ENCODE results near the gene CYP8B1.

Gene CYP8B1

DNA sequence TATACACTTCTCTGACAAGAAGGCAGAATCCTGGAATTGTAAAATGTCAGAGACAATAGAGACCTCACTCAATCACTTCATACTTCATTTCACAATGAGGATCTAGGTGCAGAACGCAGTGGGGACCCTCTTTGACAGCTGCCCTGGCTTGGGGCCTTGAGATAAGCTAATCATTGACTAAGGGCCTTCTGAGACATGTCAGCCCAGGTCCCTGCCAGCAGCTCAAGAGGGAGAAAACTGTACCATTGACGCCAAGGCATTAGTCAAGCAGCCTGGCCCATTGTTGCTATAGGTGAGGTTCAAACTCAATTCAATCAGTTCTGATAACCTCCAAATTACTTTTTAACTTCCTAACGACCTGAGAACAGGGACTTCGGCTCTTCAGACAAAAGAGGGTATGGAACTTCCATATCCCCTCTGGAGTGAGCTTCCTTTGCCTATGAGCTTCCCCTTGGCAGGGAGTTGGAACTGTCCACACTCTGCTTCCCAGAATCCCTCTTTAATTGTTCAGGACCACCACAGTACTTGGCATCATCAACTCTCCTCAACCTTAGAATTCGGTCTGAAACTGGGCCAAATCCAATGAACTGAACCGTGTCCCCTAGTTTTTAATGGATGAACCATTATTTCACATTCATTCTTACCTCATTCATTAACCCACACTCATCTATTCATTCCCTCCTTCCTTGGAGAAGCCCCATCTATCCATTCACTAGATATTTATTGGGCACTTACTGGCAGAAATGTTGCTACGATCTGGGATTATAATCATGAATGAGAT is 1.5 kb upstream of the CYP8B1 start:
- TF ChIP-seq, protein P1, sequence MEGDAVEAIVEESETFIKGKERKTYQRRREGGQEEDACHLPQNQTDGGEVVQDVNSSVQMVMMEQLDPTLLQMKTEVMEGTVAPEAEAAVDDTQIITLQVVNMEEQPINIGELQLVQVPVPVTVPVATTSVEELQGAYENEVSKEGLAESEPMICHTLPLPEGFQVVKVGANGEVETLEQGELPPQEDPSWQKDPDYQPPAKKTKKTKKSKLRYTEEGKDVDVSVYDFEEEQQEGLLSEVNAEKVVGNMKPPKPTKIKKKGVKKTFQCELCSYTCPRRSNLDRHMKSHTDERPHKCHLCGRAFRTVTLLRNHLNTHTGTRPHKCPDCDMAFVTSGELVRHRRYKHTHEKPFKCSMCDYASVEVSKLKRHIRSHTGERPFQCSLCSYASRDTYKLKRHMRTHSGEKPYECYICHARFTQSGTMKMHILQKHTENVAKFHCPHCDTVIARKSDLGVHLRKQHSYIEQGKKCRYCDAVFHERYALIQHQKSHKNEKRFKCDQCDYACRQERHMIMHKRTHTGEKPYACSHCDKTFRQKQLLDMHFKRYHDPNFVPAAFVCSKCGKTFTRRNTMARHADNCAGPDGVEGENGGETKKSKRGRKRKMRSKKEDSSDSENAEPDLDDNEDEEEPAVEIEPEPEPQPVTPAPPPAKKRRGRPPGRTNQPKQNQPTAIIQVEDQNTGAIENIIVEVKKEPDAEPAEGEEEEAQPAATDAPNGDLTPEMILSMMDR (IDR thresholded peaks at IDR 0.05; ENCODE audit: insufficient read depth, low read depth, low read length, missing control alignments), result no peak
- no peak overlapping the region for H3K4me3 ChIP-seq (ENCODE audit: low read depth, low read length)
- no peak for DNase-seq (ENCODE audit: low read depth)

- TF ChIP-seq, protein P1 (IDR thresholded peaks at IDR 0.05; ENCODE audit: insufficient read depth, low read depth, low read length, missing control alignments), result no peak
- no peak for DNase-seq (ENCODE audit: low read depth)
- no peak overlapping the region for H3K4me3 ChIP-seq (ENCODE audit: low read depth, low read length)
Observed at GRCh38 chr3:42876401-42876800, 722 bp upstream of the CYP8B1 start.

DNA sequence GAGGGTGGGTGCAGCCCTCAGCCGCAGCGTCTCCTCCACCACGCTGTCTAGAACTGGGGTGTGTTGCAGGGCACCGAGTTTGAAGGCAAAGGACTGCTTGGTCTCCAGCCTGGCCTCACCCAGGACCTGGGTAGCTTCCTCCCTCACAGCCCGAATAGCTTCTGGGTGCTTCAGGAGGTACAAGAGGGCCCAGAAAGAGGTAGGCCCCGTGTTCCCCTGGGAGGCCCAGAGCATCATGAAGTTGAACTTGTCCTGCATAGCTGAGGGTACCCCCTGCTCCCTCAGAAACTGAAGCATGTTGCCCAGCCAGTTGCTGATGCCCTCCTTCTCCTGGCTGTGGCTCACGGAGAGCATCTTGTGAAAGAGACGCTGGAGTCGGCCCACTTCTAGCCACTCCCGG is 930 bp downstream of the CYP8B1 start:
- TF ChIP-seq, protein P1 (IDR thresholded peaks at IDR 0.05; ENCODE audit: insufficient read depth, low read depth, low read length, missing control alignments), result no peak
- H3K4me3 ChIP-seq (ENCODE audit: low read depth, low read length), result no peak overlapping the region
- no peak for DNase-seq (ENCODE audit: low read depth)

DNA sequence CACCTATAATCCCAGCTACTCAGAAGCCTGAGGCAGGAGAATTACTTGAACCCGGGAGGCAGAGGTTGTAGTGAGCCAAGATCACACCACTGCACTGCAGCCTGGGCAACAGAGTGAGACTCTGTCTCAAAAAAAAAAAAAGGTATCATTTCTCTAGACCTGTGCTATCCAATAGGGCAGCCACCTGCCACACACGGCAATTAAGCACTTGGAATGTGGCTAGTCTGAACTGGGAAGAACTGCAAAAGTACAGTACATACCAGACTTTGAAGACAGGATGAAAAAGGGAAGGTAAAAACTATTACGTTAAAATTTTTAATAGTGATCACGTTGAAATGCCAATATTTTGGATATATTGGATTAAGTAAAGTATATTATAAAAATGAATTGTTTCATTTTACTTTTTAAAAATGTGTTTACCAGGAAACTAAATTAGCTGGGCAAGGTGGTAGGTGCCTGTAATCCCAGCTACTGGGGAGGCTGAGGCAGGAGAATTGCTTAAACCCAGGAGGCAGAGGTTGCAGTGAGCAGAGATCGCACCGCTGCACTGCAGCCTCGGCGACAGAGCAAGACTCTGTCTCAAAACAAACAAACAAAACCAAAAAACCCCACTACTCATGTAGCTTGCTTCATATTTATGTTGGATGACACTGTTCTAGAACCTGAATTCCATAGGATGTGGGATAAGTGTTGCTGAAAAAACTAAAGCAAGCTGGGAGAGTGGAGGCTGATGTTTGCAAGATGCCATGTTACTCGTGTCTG is 2.3 kb downstream of the CYP8B1 start:
- TF ChIP-seq, protein P1 (IDR thresholded peaks at IDR 0.05; ENCODE audit: insufficient read depth, low read depth, low read length, missing control alignments), result no peak
- DNase-seq (ENCODE audit: low read depth), result no peak
- no peak overlapping the region for H3K4me3 ChIP-seq (ENCODE audit: low read depth, low read length)

- no peak for DNase-seq (ENCODE audit: low read depth)
- no peak overlapping the region for H3K4me3 ChIP-seq (ENCODE audit: low read depth, low read length)
- TF ChIP-seq, protein P1 (IDR thresholded peaks at IDR 0.05; ENCODE audit: insufficient read depth, low read depth, low read length, missing control alignments), result no peak
Observed at GRCh38 chr3:42872718-42873117, 3.0 kb downstream of the CYP8B1 start.

- TF ChIP-seq, protein P1 (IDR thresholded peaks at IDR 0.05; ENCODE audit: insufficient read depth, low read depth, low read length, missing control alignments), result no peak
- no peak for DNase-seq (ENCODE audit: low read depth)
- H3K4me3 ChIP-seq (ENCODE audit: low read depth, low read length), result no peak overlapping the region
Observed at GRCh38 chr3:42871592-42872196, 4.0 kb downstream of the CYP8B1 start.
